Measurements from ENCODE around the gene FBXW7. TPM values are rescaled to one million over a fixed set of nuclear protein-coding genes. Genes with fewer than 3 reads are reported as not detected.

FBXW7 gene
- total and polyA plus RNA-seq, 2 donors (not counting 1 experiment from before 2014, with no cell fraction given), result 23.0 to 125 TPM

DNA sequence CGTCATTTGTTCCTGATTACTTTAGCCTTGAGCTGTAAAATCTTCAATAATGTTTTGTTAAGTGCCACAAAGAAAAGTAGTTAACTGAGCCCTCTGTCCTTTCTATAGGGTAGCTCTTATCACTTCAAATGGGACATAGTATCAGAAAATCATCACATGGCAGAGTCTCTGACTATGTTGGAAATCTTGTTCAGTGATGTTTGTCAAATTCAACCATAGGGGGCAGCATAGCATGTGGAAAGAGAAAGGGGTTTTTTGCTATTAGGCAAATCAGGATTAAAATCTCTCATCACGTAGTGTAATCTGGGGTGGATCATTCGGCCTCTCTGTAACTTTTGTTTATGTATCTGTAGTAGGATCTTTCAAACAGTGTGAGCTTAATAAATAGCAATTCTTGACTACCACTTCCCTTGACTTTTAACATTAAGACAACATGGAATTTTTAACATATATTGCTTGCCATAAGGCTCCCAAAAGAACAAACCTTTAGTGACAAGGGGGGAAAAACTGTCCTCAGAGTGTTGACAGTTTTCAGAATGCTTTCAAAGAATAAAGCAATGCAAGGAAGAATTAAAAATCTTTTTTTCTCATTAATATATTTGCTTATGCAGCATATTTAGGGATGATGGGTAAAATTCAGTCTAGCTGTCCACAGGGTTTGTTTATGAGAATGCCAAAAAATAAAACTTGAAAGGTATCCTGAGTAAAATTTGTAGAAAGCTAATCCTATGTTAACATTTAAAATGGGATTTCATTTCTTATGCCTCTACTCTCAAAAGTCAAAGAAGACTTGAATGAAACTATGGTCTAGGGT, 127.2 kb downstream of the FBXW7 start:
- WGBS (ENCODE audit: insufficient coverage), result 60% methylated on average over 1 of the region's 3 CpGs
- Mint-ChIP-seq H3K4me3 (no peak overlapping the region), H3K27me3 (no peaks in the 10 kb centered on the region), H3K4me1 (peaks cover 4% of the 10 kb centered on the region), H3K9me3 (ENCODE audit: insufficient read depth) (no peaks in the 10 kb centered on the region), H3K27ac (no peak overlapping the region)
- ChIA-PET POLR2A (no interaction called here), CTCF (interaction anchor here (0.8 to 3.8 kb wide), 20 partner anchors 9 to 676 kb away, joined by 3 to 29 read pairs (median 4); no protein-coding TSS in a partner anchor)
- peaks cover 6 to 7% of the 10 kb centered on the region in 2 experiments for H3K36me3 ChIP-seq (replicated peaks in 1 of 2; ENCODE audit: control extremely low read depth in 1 of 2, control insufficient read depth in 1 of 2, extremely low read depth in 1 of 2, insufficient read depth in 2 of 2, low read length in 1 of 2)
- ATAC-seq (ENCODE audit: low read depth) (no peak), DNase-seq (peak; percentile 59)
- intact Hi-C loops (cut with micrococcal nuclease), result loop anchor here (1.0 to 5.0 kb wide), 3 partner anchors 92 to 679 kb away; no protein-coding TSS in a partner anchor
- H4K20me1 ChIP-seq (ENCODE audit: control insufficient read depth, insufficient read depth, low read length, poor library complexity, severe bottlenecking), result no peaks in the 10 kb centered on the region
- H3K4me1 ChIP-seq (ENCODE audit: control insufficient read depth in 2 of 2, insufficient read depth in 2 of 2, low read length in 2 of 2), result no peaks in the 10 kb centered on the region
- H3K9ac ChIP-seq (ENCODE audit: low read length), result no peak overlapping the region
- H3K79me2 ChIP-seq (ENCODE audit: control insufficient read depth, insufficient read depth, low read length), result no peaks in the 10 kb centered on the region
- H3K27ac ChIP-seq (ENCODE audit: low read length in 2 of 2), result no peak overlapping the region
- no peaks in the 10 kb centered on the region for H3K9me3 ChIP-seq (ENCODE audit: control extremely low read depth in 1 of 3, control insufficient read depth in 2 of 3, insufficient read depth in 1 of 3, low read length in 2 of 3)
- H3K4me2 ChIP-seq (replicated peaks; ENCODE audit: low read depth, low read length, poor library complexity, severe bottlenecking), result no peak overlapping the region
- H2AFZ ChIP-seq (ENCODE audit: insufficient read depth, low read depth, low read length, poor library complexity, severe bottlenecking), result no peak overlapping the region
- no peak for TF ChIP-seq EZH2 (IDR thresholded peaks at IDR 0.05; ENCODE audit: borderline replicate concordance, insufficient read depth, low read depth, low read length, poor library complexity, severe bottlenecking)
- TF ChIP-seq, protein P1, sequence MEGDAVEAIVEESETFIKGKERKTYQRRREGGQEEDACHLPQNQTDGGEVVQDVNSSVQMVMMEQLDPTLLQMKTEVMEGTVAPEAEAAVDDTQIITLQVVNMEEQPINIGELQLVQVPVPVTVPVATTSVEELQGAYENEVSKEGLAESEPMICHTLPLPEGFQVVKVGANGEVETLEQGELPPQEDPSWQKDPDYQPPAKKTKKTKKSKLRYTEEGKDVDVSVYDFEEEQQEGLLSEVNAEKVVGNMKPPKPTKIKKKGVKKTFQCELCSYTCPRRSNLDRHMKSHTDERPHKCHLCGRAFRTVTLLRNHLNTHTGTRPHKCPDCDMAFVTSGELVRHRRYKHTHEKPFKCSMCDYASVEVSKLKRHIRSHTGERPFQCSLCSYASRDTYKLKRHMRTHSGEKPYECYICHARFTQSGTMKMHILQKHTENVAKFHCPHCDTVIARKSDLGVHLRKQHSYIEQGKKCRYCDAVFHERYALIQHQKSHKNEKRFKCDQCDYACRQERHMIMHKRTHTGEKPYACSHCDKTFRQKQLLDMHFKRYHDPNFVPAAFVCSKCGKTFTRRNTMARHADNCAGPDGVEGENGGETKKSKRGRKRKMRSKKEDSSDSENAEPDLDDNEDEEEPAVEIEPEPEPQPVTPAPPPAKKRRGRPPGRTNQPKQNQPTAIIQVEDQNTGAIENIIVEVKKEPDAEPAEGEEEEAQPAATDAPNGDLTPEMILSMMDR (IDR thresholded peaks at IDR 0.05), result peak; percentile 71
- H3K4me3 ChIP-seq (ENCODE audit: control extremely low read depth in 1 of 5, extremely low read depth in 1 of 5, insufficient read depth in 1 of 5, low read depth in 2 of 5, low read length in 4 of 5), result no peak overlapping the region
- no peaks in the 10 kb centered on the region for H3K27me3 ChIP-seq (replicated peaks in 1 of 4; ENCODE audit: control extremely low read depth in 1 of 4, control insufficient read depth in 3 of 4, insufficient read depth in 4 of 4, low read length in 3 of 4)

DNA sequence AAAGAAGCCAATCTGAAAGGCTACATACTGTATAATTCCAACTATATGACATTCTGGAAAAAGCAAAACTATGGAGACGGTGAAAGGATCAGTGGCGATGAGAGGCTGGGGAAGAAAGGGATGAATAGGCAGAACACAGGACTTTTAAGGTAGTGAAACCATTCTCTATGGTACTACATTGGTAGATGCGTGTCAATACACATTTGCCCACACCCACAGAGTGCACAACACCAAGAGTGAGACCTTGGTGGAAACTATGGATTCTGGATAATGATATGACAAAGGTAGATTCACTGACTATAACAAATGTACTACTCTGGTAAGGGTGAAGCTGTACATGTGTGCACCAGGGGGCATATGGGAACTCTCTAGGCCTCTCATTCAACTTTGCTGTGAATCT, 134.5 kb downstream of the FBXW7 start:
- H3K4me1 ChIP-seq (ENCODE audit: control insufficient read depth in 2 of 2, insufficient read depth in 2 of 2, low read length in 2 of 2), result peaks cover 12 to 14% of the 10 kb centered on the region in 2 donors
- WGBS (ENCODE audit: insufficient coverage), result no CpG with 5 or more reads among the region's 3 CpGs
- peaks cover 7% of the 10 kb centered on the region for H3K79me2 ChIP-seq (ENCODE audit: control insufficient read depth, insufficient read depth, low read length)
- Mint-ChIP-seq H3K4me3 (no peak overlapping the region), H3K27ac (no peak overlapping the region), H3K27me3 (no peaks in the 10 kb centered on the region), H3K9me3 (ENCODE audit: insufficient read depth) (no peaks in the 10 kb centered on the region), H3K4me1 (peaks cover 31% of the 10 kb centered on the region)
- no peak overlapping the region for H3K4me3 ChIP-seq (ENCODE audit: control extremely low read depth in 1 of 5, extremely low read depth in 1 of 5, insufficient read depth in 1 of 5, low read depth in 2 of 5, low read length in 4 of 5)
- no peak overlapping the region for H3K9ac ChIP-seq (ENCODE audit: low read length)
- H3K27me3 ChIP-seq (replicated peaks in 1 of 4; ENCODE audit: control extremely low read depth in 1 of 4, control insufficient read depth in 3 of 4, insufficient read depth in 4 of 4, low read length in 3 of 4), result no peaks in the 10 kb centered on the region
- H3K9me3 ChIP-seq (ENCODE audit: control extremely low read depth in 1 of 3, control insufficient read depth in 2 of 3, insufficient read depth in 1 of 3, low read length in 2 of 3), result no peaks in the 10 kb centered on the region
- intact Hi-C loops (cut with micrococcal nuclease), result no loop called here
- no peaks in the 10 kb centered on the region for H4K20me1 ChIP-seq (ENCODE audit: control insufficient read depth, insufficient read depth, low read length, poor library complexity, severe bottlenecking)
- H3K4me2 ChIP-seq (replicated peaks; ENCODE audit: low read depth, low read length, poor library complexity, severe bottlenecking), result no peak overlapping the region
- DNase-seq, result no peak
- CTCF ChIA-PET, result interaction anchor here (1.1 to 1.4 kb wide), 2 partner anchors 10 to 12 kb away, joined by 3 read pairs; no protein-coding TSS in a partner anchor
- H3K27ac ChIP-seq (ENCODE audit: low read length in 2 of 2), result no peak overlapping the region
- no peak overlapping the region for H2AFZ ChIP-seq (ENCODE audit: insufficient read depth, low read depth, low read length, poor library complexity, severe bottlenecking)
- peaks cover 0 to 5% of the 10 kb centered on the region in 2 experiments for H3K36me3 ChIP-seq (replicated peaks in 1 of 2; ENCODE audit: control extremely low read depth in 1 of 2, control insufficient read depth in 1 of 2, extremely low read depth in 1 of 2, insufficient read depth in 2 of 2, low read length in 1 of 2)
- TF ChIP-seq, protein P1 (IDR thresholded peaks at IDR 0.05), result no peak
- no peak for TF ChIP-seq EZH2 (IDR thresholded peaks at IDR 0.05; ENCODE audit: borderline replicate concordance, insufficient read depth, low read depth, low read length, poor library complexity, severe bottlenecking)
- no peak for ATAC-seq (ENCODE audit: low read depth)
- POLR2A ChIA-PET, result no interaction called here
